Hematopoietic multipotent progenitor cell treated with erythropoietin and hydrocortisone succinate and interleukin-3 and kit ligand, for 4 days (in vitro differentiated cells): ENCODE results near the gene MMEL1.
"Not testable (repeated sequence)": the region's sequence is repeated elsewhere in the genome, so short reads cannot be mapped to it uniquely, and the experiment has no call there.

ENCODE experiments used
- DNase-seq: peaks from one replicate; pipeline ENCODE4 v3.0.0-alpha.2; 2015

The MMEL1 gene

DNA sequence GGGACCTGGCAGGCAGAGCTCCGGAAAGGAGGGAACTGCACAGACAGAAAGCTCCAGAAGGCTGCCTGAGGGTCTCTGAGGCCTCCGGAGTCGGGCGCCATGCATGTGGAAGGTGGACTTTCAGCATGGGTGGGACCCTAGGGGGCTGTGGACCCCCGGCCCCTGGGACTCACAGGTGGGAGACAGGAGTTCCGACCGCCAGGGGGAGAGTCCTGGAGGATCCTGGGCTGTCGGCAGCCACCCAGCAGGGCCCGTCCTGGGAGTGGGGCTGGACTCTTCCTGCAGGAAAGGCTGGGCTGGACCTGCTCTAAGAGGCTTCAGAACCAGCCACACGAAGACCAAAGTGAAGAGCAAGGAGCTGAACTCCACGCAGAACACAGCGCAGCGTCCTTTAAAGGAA, 63.1 kb downstream of the MMEL1 start:
- DNase-seq = not testable (repeated sequence)

DNA sequence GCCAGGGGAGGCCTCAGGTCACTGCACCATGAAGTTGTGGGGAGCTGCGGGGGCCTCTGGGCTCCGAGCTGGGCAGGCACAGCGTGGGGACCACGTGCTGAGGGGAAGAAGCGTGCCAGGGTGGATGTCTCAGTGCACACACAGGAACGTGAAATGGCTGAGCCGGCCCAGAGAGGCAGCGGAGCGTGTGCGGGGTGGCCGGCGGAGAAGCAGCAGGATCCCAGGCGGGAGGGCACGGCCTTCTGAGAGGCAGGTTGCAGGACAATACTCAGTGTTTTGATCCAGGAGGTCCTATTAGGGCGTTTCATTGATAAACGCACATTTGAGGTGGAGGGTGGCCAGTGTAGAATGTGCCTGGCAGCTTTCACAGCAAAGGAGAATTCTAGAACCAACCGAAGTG, 63.8 kb downstream of the MMEL1 start:
- no peak for DNase-seq

DNA sequence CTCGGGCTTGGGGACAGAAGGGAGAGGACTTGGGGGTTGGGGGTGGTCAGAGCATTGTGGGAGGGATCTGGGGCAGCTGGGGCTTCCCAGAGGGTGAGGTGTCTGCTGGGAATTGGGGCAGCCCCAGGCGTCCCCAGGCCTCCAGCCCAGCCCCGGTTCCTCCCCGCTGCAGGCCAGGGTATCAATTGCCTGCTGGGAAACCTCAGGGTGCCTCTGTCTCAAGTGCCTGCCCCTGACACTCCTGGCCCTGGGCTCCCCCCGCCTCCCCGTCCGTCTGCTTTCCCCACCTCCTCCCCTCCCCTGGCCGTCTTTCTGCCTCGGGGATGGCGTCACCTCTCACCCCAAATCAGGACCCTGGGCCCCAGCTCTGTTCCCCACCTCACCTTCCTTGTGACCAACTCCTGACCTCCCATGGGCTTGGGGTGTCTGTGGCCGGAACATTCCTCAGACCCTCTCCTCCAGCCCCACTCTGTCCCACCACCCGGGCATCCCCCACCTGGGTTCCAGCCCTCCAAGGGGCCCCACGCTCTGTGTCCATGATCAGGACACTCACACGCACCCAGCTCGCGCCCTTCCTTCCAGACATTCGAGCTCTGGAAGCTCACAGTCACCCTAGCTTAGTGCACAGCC, 64.5 kb downstream of the MMEL1 start:
- not testable (repeated sequence) for DNase-seq

- DNase-seq = no peak
Observed at GRCh38 chr1:2567083-2567679, 65.6 kb downstream of the MMEL1 start.

DNA sequence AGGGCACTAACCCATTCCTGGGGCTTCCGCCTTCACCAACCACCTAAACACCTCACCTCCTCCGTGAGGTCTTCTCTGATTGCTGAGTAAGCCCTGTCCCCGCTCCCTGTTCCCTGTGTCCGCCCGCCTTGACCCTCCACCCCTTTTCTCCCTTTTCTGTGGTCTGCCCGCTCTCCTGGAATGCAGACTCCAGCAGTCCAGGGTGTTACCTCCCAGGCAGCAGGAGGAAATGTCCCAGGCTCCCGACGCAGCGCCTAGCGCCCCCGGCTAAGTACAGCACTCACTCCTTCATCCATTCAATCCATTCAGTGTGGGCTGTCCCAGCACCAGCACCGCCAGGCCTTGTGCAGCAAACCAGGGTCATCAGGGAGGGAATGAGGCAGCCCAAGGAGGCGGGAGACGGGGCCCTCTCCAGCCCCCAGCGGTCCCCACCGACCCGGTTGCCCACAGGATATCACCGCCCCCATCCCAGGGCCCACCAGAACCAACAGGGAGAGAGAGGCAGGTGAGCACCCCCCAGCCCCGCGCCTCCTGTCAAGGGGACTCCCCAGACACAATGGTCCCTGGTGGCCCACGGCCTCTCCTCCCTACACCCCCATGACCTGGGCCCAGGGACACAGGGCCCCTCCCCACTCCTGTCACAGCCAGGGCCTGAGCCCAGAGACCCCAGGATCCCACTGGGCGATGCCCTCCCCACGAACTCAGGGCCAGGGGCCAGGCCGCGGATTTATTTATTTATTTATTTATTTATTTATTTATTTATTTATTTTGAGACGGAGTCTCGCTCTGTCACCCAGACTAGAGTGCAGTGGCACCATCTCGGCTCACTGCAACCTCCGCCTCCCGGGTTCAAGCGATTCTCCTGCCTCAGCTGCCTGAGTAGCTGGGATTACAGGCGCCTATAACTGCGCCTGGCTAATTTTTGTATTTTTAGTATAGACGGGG, 66.4 kb downstream of the MMEL1 start:
- no peak for DNase-seq

DNA sequence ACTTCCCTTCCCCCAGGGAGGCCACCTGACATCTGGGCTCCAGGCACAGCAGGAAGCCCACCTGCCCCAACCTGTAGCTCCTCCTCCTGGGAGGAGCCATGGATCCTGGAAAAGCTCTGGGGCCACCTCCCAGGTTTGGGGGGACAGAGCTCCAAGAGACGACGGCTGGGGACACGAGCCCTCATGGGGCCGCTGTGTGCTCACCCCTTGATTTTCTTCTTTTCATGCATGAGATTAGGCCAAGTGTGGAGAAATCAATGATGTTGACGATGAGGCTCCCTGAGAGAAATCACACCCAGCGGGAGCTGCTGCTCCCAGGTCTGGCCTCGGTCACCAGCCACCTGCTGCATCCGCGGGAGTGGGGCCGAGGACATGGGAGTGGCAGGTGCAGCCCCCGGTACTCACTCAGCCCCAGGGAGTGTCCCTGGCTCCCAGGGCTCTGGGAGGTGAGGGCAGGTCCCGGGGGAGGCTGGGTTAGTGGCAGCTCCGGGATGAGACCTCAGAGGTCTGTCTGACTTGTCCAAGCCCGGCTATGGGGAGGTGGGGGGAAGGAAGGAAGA, 67.9 kb downstream of the MMEL1 start:
- DNase-seq = no peak

DNA sequence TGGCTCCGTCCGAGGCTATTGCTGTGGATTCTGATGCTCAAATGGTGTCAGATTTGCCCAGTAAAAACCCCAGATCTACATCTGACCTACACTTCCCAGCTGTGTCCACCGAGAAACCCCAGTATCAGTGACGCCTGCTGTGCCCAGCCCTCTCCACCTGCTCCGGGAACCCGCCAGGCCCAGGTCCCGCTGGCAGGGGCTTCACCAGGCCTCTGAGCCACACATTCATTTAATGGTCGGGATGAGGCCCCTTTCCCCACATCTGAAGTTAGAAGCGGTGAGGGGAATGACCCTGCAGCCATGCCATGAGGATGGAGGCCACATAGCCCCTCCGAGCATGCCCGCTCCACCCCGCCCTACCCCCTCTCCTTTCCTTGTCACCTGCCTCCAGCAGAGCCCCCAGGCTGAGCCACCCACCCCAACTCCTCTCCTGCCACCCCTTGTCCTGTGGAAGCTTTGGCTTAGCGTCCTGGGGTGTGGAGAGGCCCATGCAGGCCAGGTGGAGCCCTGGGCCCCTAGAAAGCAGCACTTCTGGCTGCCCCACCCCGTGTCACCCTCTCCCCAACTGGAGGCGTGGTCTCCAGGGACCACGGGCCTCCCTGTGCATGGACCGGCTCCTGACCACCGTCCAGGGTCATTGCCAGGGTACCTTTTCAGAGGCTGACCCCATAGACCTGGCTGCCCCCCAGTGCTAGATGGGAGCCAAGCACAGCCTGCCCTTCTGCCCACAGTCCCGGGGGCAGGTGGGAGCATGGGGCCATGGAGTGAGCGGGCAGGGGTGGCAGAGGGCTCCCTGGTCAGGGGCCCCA, 68.6 kb downstream of the MMEL1 start:
- no peak for DNase-seq

- no peak for DNase-seq
Observed at GRCh38 chr1:2563205-2563604, 69.6 kb downstream of the MMEL1 start.

- DNase-seq = peak; percentile 45
Observed at GRCh38 chr1:2561898-2562895, 70.6 kb downstream of the MMEL1 start.

DNA sequence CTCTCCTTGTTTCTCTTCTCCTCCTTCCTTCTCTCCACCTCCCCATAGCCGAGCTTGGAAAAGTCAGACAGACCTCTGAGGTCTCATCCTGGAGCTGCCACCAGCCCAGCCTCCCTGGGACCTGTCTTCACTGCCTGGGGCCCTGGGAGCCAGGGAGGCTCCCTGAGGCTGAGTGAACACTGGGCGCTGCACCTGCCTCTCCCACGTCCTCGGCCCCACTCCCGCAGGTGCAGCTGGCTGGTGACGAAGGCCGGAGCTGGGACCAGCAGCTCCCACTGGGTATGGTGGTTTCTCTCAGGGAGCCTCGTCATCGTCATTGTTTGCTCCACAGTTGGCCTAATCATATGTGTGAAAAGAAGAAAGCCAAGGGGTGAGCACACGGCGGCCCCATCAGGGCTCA, 71.4 kb downstream of the MMEL1 start:
- no peak for DNase-seq

- peak; percentile 38 for DNase-seq
Observed at GRCh38 chr1:2560299-2561073, 72.3 kb downstream of the MMEL1 start.

DNA sequence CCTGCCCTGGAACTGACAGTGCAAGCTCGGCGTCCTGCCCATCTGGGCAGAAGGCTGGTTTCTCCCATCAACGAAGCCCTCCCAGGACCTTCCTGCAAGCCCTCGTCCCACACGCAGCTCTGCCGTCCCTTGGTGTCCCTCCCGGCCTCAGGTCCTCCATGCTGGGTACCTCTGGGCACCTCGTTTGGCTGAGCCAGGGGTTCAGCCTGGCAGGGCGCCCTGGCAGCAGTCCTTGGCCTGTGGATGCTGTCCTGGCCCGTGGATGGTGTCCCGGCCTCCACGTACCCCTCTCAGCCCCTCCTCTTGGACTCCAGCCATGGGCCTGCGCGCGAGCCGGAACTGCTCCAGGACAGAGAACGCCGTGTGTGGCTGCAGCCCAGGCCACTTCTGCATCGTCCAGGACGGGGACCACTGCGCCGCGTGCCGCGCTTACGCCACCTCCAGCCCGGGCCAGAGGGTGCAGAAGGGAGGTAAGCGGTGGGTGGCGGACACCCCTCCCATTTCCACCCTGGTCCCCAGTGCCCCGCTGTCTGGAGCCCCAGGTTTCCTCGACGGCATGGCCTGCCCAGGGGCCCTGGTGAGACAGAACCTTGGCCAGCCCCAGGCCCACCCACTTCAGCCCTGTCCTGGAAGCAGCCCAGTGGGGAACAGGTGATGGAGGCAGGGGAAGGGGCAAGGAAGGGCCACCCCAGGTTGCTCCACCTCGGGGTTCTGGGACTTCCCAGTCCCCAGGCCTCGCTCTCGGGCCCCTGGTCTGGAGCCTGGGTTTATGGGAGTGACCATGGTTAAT, 73.1 kb downstream of the MMEL1 start:
- no peak for DNase-seq

DNA sequence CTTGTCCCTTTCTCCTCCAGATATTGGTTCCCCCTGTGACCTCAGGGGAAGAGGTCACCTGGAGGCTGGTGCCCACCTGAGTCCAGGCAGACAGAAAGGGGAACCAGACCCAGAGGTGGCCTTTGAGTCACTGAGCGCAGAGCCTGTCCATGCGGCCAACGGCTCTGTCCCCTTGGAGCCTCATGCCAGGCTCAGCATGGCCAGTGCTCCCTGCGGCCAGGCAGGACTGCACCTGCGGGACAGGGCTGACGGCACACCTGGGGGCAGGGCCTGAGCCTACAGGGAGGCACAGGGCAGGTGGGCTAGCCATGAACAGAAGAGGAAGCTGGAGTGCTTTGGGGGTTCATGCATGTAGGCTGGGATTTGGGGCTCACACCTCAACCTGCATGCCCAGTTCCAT, 74.0 kb downstream of the MMEL1 start:
- DNase-seq = no peak

DNA sequence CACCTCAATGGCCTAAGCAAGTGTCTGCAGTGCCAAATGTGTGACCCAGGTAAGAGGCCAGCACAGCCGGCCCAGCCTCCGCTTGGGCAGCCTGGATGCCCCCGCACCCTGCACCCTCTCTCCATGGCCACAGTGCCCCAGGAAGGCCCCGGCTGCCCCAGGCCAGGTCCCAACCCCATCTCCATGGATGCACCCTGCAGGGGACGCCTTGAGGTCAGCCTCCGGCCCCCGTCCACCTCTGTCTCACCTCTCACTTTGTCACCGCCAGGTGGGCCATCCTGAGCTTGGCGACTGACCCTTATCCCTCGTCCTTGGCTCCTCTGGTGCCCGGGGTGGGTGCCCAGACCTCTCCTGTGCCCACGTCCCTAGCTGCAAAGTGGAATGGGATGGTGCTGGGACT, 74.4 kb downstream of the MMEL1 start:
- no peak for DNase-seq

- DNase-seq = no peak
Observed at GRCh38 chr1:2557482-2558400, 75.1 kb downstream of the MMEL1 start.

- DNase-seq = peak; percentile 72
Observed at GRCh38 chr1:2556678-2557481, 75.9 kb downstream of the MMEL1 start.

DNA sequence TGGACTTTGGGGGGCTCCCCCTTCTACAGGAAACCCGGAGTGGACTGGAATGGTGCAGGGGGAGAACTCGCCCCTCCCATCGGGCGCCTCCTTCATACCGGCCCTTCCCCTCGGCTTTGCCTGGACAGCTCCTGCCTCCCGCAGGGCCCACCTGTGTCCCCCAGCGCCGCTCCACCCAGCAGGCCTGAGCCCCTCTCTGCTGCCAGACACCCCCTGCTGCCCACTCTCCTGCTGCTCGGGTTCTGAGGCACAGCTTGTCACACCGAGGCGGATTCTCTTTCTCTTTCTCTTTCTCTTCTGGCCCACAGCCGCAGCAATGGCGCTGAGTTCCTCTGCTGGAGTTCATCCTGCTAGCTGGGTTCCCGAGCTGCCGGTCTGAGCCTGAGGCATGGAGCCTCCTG, 76.5 kb downstream of the MMEL1 start, which contains the start of gene TNFRSF14:
Gene TNFRSF14 (plus strand): TSS at position 95 of the 401 bp plus-strand sequence. CDS start 294 bp downstream, at position 389.
- DNase-seq = peak; percentile 79
